Measurements from ENCODE around the gene PGF. TPM values are rescaled to one million over a fixed set of nuclear protein-coding genes. Genes with fewer than 3 reads are reported as not detected.

Gene PGF
- total and polyA plus RNA-seq, 2 of the 13 experiments (the other 11 are each of a cell fraction or from before 2014, with no cell fraction given) = 10.7 to 27.5 TPM

DNA sequence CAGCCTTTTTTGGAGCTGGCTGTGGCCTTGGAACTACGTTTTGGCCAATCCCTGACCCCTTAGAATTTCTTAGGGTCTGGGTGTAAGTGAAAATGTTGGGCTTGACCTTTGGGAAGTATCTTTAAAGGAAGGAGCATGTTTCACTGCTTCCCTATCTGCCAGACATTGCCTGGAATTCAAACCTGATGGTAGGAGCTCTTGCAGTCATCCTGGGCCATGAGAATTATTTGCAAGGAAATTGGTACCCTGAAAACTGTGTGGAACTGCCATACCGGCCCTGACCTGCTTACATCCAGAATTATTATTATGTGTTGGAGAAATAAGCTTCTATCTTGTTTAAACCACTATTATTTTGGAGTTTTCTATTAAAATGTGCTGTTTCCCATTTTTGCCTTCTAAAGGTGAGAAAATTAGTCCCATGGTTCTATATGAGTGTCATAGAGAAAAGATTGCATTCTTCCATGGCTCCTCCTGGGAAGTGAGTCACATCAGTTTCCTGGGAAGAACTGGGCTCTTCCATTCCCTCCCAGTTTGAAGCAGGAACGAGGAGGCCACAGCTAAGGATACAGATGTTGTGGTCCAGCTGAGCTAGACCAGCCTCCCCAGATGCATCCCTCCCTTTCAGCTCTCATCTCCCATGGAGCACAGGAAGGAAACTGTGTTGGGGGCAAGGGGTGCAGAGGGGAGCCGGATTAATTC, 9.5 kb upstream of the PGF start:
- no peaks in the 10 kb centered on the region for H3K36me3 ChIP-seq (replicated peaks in 1 of 2; ENCODE audit: control insufficient read depth in 1 of 2, insufficient read depth in 2 of 2, low read length in 2 of 2)
- no peaks in the 10 kb centered on the region for H3K9me3 ChIP-seq (ENCODE audit: low read length)
- BruUV-seq (replicated peaks) = no TSS peak
- H3K27ac ChIP-seq (ENCODE audit: extremely low read length, insufficient read depth, low read length) = no peak overlapping the region
- H3K27me3 ChIP-seq (ENCODE audit: control insufficient read depth in 1 of 2, insufficient read depth in 2 of 2, low read length in 2 of 2) = peaks cover 3 to 32% of the 10 kb centered on the region in 2 experiments; a peak in 3 of 5 replicates
- H3K4me3 ChIP-seq (replicated peaks in 1 of 3; ENCODE audit: insufficient read depth in 1 of 3, low read depth in 2 of 3, low read length in 3 of 3) = no peak overlapping the region
- DNase-seq (ENCODE audit: low spot score) (no peak), FAIRE-seq (no peak), ATAC-seq (no peak)
- ChIA-PET POLR2A (interaction anchor here (2.3 to 2.9 kb wide), 2 partner anchors 11 to 14 kb away, joined by 11 to 12 read pairs; partner anchors contain the start of gene PGF), CTCF (ENCODE audit: low intra/inter-chr PET ratio, low total read pairs) (no interaction called here)
- H4K20me1 ChIP-seq (ENCODE audit: insufficient read depth, low read length) = no peaks in the 10 kb centered on the region
- no peak overlapping the region for H2AFZ ChIP-seq (ENCODE audit: low read length)
- no peaks in the 10 kb centered on the region for H3K79me2 ChIP-seq (ENCODE audit: insufficient read depth, low read length)
- no peak overlapping the region for H3K9ac ChIP-seq (ENCODE audit: insufficient read depth, low read depth, low read length)
- in situ Hi-C loops (cut with HindIII; ENCODE audit: extremely low pct_ligation_motif_present, low pct_unique_long_range_greater_than_20kb) = no loop called here
- 2% methylated on average over 4 of the region's 4 CpGs for WGBS (ENCODE audit: low lambda C conversion rate)
- TF ChIP-seq NR3C1 (CRISPR knock-in tag; IDR thresholded peaks at IDR 0.05) (no peak), ZNF276 (CRISPR knock-in tag; IDR thresholded peaks at IDR 0.05; ENCODE audit: low read depth) (no peak), STAT6 (CRISPR knock-in tag; IDR thresholded peaks at IDR 0.05; ENCODE audit: borderline replicate concordance) (no peak)
- H3K4me1 ChIP-seq (ENCODE audit: insufficient read depth, low read length) = peaks cover 18% of the 10 kb centered on the region; the same call in 1 of the 2 replicates
- intact Hi-C loops (cut with micrococcal nuclease; ENCODE audit: unreplicated experiment) = no loop called here
- H3K4me2 ChIP-seq (ENCODE audit: low read depth, low read length) = no peak overlapping the region
